DND-41 (cell line): ENCODE measurements around the gene DST.

ENCODE experiments used
- EZH2 ChIP-seq: IDR thresholded peaks from 3 replicates; pipeline ENCODE4 v1.6.1; 2012; ENCODE audit warnings: borderline replicate concordance, low read depth, mild to moderate bottlenecking, moderate library complexity, low read length, inconsistent platforms; ENCODE audit not compliant: severe bottlenecking
- TF ChIP-seq, protein P1 (sequence below): IDR thresholded peaks from 2 replicates; pipeline ENCODE4 v1.5.1; 2012; ENCODE audit warnings: borderline replicate concordance, low read length, moderate library complexity, mild to moderate bottlenecking; ENCODE audit not compliant: poor library complexity, severe bottlenecking; ENCODE audit errors: extremely low read depth

DNA sequence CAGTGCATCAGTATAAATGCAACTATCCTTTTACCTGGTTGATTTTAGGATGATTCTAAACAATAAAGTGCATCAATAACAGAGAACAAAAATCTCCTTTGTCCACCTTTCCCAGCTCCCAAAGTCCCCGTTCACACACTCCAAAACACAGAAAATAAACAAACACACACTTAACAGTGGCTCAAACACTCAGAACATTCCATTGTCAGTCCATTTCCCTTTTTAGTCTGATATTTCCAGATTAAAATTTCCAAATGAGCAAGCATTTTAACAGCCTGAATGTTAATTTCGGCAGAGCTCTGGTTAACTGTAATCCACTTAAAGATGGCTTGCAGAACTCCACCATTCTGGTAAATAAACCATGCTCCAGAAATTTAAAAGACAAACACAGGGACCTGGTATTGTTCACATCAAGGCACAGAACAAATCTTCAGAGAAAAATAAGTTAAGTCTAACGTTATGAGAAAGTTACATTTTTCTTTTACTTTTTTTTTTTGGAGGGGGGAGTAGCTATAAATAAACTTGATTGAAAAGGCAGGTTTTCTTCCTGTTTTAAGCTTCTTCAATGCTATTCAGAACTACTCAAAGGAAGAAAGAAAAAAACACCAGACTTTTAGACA is 100.8 kb downstream of the DST start:
- TF ChIP-seq, protein P1, sequence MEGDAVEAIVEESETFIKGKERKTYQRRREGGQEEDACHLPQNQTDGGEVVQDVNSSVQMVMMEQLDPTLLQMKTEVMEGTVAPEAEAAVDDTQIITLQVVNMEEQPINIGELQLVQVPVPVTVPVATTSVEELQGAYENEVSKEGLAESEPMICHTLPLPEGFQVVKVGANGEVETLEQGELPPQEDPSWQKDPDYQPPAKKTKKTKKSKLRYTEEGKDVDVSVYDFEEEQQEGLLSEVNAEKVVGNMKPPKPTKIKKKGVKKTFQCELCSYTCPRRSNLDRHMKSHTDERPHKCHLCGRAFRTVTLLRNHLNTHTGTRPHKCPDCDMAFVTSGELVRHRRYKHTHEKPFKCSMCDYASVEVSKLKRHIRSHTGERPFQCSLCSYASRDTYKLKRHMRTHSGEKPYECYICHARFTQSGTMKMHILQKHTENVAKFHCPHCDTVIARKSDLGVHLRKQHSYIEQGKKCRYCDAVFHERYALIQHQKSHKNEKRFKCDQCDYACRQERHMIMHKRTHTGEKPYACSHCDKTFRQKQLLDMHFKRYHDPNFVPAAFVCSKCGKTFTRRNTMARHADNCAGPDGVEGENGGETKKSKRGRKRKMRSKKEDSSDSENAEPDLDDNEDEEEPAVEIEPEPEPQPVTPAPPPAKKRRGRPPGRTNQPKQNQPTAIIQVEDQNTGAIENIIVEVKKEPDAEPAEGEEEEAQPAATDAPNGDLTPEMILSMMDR = no peak
- no peak for TF ChIP-seq EZH2
